LoVo (cell line): ENCODE results near the gene KLHDC8B.

Experiments used
- DNase-seq: peaks from one replicate; pipeline ENCODE4 v3.0.0-alpha.2; 2016; ENCODE audit warnings: low spot score

Gene KLHDC8B

DNA sequence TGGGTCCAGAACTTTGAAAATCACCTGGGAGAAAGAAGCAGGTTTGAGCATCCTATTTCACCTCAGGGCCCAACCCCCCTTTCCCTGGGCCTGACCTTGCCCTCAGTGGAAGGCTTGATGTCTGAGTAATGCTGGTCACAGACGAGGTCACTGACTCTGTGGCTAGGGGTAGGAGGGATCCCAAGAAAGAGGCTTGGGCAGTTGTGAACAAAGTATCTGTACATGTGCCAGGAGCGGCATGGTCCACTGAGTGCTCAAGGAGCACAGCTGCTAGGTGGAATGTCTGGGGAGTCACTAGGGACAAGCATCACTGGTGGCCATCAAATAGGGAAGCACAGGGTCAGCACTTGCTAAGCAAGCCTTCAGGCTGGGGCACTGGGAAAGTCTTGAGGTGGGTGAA lies 12.6 kb upstream of the KLHDC8B start:
- DNase-seq, result no peak

GRCh38 chr3:49161197-49161596 lies 10.2 kb upstream of the KLHDC8B start:
- no peak for DNase-seq

GRCh38 chr3:49161808-49162530 lies 9.4 kb upstream of the KLHDC8B start:
- no peak for DNase-seq

DNA sequence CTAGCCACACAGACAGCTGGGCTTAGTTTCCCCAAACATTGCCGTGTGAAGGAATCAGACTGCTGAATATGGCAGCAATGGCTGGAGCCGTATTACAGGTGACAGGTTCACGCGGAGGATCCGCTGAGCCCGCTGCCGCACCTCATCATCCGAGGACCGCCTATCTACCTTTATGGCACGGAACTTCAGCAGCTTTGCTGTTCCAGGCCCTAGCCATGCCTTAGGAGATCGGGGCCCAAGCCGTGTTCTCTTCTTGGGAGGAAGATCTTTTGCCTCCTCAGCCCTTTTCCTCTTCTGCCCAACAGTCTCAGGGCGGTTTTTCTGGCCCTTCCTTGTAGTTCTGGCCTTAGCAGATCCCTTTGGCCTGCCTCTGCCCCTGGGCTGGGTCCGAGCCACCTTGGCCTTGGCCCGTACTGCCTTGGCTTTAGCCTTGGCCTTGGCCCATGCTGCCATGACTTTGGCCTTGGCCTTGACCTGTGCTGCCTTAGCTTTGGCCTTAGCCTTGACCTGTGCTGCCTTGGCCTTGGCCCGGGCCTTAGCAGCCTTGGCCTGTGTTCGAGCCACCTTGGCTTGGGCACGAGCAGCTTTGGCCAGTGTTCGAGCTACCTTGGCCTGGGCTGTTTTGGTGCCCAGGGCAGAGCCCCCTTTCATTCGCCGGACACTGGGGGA lies 8.5 kb upstream of the KLHDC8B start:
- no peak for DNase-seq

DNA sequence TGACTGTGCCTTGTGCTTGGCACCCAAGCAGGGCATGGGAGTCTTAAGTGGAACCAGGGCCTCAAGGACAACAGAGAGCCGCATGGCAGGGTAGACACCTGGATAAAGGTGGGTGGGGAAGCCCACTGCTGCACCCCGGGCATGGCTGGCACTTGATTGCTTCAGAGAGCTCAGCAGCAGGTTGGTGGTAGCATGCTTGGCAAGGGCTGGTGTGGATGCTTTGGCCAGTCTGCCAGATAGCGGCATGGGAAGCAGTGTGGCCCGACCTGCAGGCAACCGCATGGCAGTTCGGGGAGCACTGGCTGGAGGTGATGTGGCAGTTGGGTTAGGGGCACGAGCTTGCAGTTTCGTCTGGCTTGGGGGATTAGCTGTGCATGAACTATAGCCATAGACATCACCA lies 7.8 kb upstream of the KLHDC8B start:
- no peak for DNase-seq

DNA sequence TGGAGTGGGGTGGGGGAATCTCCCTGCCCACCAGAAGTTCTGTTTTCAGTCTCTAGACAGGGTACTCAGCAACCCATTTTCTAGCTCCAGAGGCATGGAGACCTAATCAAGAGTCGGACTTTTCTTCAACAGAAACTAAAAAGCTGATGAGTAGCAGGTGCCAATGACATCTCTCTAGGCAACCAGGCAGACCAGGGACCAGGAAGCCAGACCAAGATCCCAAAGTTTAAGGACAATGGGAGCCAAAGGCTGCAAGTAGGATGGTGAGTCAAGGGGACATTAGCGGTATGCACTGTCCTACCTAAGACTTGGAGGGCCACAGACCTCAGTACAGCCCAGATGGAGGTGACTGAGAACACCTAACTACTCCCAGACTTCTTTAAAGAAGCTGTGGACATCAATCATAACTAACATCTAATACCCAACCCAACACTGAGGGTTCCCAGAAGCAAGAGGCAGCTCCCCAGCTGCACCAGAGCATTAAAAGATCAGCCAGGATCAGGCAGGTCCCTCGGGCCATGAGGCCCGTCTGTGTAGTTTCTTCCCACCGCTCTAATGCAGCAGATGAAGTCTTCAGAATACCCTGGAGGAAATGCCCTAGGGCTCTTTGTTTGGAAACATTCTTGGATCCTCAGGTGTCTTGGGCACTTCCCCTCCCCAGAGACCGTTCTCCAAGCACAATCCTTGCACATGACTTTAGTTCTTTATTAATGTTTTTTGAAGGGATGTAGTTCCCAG lies 6.2 kb upstream of the KLHDC8B start:
- no peak for DNase-seq

DNA sequence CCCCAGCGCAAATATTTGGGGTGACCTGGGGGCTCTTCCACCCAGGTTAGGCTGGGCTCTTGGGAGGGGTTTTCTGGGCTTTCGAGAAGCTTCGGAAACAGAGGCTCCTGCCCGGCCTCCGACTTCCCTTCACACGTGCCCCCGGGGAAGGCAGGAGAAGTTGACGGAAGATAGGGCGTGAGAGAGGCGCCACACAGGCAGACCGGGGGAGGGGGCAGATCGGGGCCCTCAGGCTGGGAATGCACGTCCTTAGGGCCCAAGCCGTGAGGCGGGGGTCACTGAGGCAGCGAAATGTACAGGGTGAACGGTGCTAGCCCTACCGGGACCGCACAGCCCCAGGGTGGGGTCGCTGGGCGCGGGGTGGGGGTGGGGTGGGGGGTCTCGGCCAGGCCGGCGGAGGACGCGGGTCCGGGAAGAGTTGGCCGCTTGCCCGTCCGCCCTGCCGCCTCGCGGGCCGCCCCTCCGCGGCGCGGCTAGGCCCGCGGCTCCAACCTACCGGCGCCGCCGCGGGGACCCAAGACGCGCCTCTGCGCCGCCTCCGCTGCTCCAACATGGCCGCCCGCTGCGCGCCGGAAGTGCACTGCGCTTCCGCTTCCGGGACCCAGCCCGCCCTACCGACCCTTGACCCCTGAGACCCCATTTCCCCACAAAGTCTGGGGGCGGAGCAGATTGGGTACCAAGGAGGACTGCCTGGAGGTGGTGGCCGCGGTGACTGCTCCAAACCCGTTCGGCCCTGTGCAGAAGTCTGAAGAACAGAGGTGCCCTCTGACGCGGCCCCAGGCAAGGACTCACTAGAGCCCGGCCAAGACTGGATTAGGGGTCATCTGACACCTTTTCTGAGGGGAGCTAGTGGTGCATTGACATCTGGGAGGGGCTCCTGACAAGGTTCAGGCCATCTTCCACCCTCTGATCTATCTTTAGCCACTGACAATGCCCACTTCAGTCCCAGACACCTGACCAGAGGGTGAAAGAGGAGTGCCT lies 5.3 kb upstream of the KLHDC8B start, which contains the start of gene CCDC71:
Gene CCDC71, minus strand, starts transcription at position 561 of the 981 bp plus-strand sequence. CDS start 2,123 bp downstream, outside the sequence.
- peak; percentile 80 for DNase-seq

- DNase-seq, result no peak
Measured at GRCh38 chr3:49166752-49167556, 4.4 kb upstream of the KLHDC8B start.

- DNase-seq, result no peak
Measured at GRCh38 chr3:49170744-49171118, 667 bp upstream of the KLHDC8B start.

DNA sequence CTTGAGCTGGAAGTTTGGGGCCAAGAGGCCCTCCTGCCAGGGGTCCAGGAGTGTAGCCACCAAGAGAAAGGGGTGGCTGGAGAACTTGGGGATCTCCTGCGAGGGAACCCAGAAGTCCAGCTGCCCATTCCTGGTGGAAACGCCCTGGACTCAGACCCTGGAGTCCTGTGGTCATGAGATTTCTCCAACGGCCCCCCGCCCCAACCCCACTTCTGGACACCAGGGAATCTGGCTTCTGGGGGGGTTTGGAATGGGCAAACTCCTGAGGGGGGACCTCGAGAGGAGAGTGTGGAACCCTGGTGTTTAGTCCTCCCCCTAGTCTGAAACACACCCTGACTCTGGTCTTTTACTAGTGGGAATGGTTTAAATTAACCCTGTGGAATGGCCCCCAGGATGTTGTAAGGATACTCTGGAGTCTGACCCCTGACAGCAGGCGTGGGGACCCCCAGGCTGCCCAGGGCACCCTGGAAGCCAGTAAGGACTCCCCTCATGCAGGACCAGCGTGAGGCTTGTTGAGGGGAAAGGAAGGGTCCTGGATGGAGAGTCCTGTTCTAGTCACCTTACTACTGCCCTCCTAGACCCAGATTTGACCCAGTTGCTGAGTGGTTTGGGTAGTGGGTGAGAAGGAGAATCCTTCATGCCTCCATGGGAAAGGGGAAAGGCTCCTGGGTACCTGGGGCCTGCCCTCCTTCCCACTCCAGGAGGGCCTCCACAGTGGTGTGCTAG lies 540 bp downstream of the KLHDC8B start:
- no peak for DNase-seq

GRCh38 chr3:49172551-49173041 lies 1.2 kb downstream of the KLHDC8B start:
- no peak for DNase-seq

GRCh38 chr3:49173116-49173791 lies 1.9 kb downstream of the KLHDC8B start:
- no peak for DNase-seq

DNA sequence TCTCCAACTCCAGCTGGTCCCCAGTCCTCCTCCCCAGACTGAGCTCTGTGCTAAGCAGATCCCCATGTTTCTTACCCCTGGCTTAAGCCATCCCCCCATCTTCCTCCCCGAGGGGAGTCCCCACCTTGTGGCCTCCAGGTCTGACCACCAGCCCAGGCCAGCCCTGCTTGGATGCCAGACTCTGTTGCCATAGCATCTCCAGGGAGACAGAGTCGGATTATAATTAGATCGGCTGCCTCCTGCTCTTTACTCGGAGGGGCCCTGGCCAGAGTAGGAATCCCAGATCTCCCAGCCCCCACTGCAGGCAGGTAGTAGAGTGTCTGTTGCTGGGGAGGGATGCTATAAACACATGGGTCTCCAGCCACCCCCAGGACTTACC lies 2.4 kb downstream of the KLHDC8B start:
- DNase-seq, result no peak

DNA sequence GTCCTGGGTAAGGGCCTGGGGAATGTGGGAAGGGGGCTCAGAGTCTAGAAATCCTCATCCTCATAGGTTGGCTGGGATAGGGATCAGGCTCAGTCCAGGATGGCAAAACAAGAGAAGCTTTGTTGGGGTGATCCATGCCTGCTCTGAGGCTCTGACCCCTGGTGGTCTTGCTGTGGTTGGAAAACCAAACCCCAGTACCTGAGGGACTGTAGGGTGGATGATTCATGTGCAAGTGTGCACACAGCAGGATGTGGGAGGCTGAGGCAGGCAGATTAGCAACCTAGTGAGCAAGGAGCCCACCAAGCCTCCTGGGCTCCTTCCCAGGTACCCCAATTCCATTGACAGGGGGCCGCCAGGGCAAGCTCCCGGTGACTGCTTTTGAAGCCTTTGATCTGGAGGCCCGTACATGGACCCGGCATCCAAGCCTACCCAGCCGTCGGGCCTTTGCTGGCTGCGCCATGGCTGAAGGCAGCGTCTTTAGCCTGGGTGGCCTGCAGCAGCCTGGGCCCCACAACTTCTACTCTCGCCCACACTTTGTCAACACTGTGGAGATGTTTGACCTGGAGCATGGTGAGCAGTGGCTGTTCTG lies 3.1 kb downstream of the KLHDC8B start:
- DNase-seq, result no peak

GRCh38 chr3:49175530-49175929 lies 4.1 kb downstream of the KLHDC8B start:
- DNase-seq, result no peak

DNA sequence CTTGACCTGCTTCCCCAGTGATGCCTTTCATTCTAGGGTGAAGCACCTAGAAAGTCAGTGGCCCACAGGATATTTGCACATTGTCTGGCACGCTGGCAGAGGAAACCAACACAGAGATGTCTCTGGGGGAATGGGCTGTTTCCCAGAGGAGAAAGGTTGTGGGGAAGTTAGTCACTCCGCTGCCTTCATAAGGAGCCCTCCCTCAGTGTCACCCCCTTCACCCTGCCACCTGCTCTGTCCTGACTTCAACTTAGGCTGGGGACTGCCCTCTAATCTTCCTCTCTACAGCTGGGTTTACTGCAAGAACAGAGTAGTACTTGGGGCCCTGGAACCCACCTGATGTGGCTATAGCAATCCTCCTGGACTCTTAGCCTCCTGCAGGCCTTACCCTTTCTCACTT lies 5.7 kb downstream of the KLHDC8B start:
- DNase-seq, result no peak

DNA sequence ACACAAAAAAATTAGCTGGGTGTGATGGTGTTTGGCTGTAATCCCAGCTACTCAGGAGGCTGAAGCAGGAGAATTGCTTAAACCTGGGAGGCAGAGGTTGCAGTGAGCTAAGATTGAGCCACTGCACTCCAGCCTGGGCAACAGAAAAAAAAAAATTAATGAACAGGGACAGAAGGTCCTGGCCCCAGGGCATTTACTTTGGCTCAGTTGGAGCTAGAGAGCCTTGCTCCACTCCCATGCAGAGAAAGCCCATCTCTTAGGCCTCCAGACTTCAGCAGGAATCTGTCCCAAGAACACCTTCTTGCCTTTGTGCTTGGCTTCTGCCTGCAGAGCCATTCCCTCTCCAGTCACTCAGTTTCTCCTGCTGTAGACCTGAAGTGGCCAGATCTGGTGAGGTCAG lies 8.7 kb downstream of the KLHDC8B start:
- no peak for DNase-seq

DNA sequence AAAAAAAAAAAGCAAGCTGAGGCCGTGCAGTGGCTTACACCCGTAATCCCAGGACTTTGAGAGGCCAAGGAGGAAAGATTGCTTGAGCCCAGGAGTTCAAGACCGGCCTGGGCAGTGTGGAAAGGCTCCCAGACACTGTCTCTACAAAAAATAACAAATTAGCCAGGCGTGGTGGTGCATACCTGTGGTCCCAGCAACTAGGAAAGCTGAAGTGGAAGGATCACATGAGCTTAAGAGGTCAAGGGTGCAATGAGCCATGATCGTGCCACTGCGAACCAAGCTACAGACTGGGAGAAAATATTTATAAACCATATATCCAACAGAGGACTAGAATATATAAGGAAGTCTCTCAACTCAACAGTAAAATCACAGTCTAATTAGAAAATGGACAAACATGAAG lies 10.0 kb downstream of the KLHDC8B start:
- DNase-seq, result no peak

GRCh38 chr3:49182682-49183081 lies 11.3 kb downstream of the KLHDC8B start:
- no peak for DNase-seq
